ENCODE data around the gene XRN2.
"Not testable (repeated sequence)": the region's sequence is repeated elsewhere in the genome, so short reads cannot be mapped to it uniquely, and the experiment has no call there.

The XRN2 gene

DNA sequence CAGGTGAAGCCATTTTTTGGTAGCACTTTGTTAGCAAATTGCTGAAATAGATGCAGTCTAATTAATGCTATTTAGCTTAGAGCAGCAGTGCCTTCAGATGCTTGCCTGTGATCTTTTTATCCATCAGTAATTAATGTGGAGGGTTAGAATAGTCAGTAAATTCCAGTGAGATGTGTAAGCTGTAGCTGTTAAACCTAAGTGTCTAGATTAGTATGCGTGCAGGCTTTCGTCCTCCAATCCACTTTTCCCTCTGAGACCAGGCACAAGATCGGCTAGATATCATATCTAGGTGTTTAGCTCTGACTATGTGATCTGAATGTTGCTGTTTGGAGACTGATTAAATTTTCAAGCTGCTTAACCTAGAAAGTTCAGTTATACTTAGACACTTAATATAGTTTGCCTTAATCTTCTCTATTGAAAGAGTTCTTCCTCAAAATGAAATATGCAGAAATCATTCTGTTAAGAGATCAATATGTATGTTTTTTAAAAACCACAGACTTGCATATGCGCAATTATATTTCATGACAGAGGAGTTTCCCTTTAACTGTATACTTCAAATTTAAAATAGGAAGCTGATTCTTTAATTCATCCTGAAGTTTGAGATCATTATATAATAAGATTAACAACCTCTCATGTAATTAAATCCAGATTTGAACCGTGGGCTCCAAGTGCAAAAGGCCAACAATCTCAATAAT, 41.2 kb downstream of the XRN2 start:
- DNase-seq (ENCODE audit: low read depth): no peak

GRCh38 chr20:21344961-21345360, 41.8 kb downstream of the XRN2 start:
- DNase-seq (ENCODE audit: low read depth): no peak

GRCh38 chr20:21352703-21353102, 49.6 kb downstream of the XRN2 start:
- DNase-seq (ENCODE audit: low read depth): no peak

GRCh38 chr20:21353236-21353635, 50.1 kb downstream of the XRN2 start:
- no peak for DNase-seq (ENCODE audit: low read depth)

DNA sequence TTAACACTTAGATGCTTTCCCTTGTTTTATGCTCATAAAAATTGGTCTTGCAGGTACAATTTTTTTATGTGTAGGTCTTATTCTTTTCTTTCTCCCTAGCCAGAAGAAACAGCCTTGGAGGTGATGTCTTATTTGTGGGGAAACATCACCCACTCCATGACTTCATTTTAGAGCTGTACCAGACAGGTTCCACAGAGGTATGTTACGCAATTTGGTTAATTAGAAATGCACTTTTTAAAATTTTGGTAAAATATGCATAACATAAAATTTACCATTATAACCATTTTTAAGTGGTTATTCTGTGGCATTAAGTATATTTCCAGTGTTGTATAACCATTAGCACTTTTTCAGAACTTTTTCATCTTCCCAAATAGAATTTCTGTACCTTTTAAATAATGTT, 52.9 kb downstream of the XRN2 start:
- DNase-seq (ENCODE audit: low read depth): no peak

- no peak for DNase-seq (ENCODE audit: low read depth)
Observed at GRCh38 chr20:21356386-21356785, 53.3 kb downstream of the XRN2 start.

DNA sequence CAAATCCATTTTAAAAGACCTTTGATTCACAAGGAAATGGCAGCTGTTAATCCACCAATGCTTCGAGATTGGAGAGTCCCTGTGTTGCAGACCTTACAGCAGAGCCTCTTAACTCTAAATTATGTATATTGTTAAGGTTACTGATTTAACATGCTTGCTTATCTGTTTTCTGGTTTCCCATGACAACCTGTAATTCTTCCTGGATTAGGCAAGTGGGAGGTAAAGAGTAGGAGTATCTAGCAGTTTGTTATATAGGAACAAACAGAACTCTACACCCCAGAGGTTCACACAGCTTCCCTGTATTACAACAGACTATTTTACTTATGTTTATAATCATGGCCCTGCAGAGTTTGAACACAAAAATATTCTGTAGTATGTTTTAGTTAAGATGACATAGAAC, 54.7 kb downstream of the XRN2 start:
- no peak for DNase-seq (ENCODE audit: low read depth)

DNA sequence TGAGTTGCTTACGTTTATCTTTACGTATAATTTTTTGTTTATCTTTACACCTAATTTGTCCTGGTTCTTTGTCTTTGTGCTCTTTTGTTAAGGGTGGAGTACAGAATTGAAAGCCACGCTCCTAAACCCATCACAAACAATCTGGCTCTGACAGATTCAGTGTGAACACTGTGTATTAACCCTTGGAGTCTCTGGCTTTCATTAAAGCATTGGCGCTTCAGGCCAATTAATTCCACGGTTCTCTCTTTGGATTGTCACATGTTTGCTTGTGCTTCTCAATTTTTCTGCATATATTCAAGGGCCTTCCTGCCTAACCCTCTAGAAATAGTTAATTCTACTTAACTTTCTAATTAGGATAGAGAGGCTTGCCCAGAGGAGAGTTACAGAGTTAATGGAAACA, 55.6 kb downstream of the XRN2 start:
- no peak for DNase-seq (ENCODE audit: low read depth)

DNA sequence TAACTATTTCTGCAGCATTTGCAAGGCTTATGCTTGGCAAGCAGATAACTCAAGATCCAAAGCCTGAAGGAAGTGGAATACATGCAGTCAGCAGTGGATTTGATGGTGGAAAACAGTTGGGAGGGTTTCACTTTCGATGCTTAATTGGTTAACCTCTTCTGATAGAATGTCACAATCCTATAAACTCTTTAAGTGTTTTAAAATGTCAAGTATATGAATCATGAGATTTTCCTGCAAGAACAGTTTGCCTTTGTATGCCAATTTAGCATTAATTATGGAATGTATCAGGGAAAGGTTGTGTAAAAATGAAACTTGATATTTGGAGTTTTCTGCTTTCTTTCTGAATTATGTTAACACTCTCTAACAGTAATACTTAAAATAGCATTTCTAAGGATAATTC, 57.6 kb downstream of the XRN2 start:
- DNase-seq (ENCODE audit: low read depth): no peak

DNA sequence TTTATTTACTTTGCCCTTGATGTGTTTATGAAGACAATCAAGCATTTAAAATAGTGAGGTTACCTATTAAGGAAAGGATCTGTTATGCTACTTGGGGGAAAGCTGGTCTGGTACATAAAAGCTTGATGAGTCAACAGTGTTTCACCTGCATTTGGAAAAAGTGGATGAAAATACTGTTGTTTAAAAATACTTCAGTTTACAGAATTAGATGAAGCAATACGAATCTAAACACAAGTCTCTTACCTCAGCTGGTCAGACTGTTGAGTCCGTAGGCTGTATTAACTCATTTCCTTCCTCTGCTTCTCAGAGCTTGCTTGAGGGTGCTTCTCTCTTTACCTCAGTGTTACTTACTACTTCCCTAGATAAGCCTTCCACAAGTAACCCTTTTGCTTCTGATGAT, 58.1 kb downstream of the XRN2 start:
- DNase-seq (ENCODE audit: low read depth): no peak

- no peak for DNase-seq (ENCODE audit: low read depth)
Observed at GRCh38 chr20:21364413-21364812, 61.3 kb downstream of the XRN2 start.

GRCh38 chr20:21365771-21366170, 62.6 kb downstream of the XRN2 start:
- DNase-seq (ENCODE audit: low read depth): no peak

DNA sequence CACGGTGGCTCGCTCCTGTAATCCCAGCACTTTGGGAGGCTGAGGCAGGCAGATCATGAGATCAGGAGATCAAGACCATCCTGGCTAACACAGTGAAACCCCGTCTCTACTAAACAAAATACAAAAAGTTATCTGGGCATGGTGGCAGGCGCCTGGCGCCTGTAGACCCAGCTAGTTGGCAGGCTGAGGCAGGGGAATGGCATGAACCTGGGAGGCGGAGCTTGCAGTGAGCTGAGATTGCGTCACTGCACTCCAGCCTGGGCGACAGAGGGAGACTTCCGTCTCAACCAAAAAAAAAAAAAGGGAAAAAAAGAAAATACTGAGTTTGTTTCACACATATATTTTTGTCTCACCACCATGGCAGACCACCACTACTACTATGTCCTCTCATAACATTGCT, 63.1 kb downstream of the XRN2 start:
- not testable (repeated sequence) for DNase-seq (ENCODE audit: low read depth)

DNA sequence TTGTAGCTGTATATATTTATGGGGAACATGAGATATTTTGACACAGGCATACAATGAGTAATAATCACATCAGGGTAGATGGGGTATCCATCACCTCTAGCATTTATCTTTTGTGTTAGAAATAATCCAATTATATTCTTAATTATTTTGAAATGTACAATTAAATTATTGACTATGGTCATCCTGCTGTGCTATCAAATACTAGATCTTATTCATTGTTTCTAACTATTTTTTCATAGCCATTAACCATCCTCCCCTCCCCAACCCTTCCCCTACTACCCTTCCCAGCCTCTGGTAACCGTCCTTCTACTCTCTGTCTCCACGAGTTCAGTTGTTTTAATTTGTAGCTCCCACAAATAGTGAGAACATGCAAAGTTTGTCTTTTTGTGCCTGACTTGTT, 65.7 kb downstream of the XRN2 start:
- no peak for DNase-seq (ENCODE audit: low read depth)

DNA sequence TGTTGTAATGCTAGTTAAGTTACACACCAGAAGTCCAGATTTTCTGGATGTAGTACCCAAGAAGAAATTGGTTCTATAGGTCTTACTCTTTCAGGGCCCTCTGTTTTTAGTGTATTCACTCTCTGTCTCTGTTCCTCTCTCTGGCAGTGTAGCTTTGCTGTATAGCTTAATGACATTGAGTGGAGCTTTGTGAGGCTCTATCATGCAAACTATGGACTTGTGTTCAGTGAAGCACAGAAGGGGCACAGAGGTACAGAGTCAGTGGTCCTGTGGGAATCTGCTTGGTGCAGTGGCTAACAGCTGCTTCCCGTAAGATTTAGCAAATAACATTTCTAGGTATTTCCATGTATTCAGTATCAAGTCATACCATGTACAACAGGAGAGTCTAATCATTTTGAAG, 68.1 kb downstream of the XRN2 start:
- no peak for DNase-seq (ENCODE audit: low read depth)

GRCh38 chr20:21372016-21372415, 68.9 kb downstream of the XRN2 start:
- no peak for DNase-seq (ENCODE audit: low read depth)

GRCh38 chr20:21373436-21373835, 70.3 kb downstream of the XRN2 start:
- no peak for DNase-seq (ENCODE audit: low read depth)

GRCh38 chr20:21376626-21377025, 73.5 kb downstream of the XRN2 start:
- no peak for DNase-seq (ENCODE audit: low read depth)

- no peak for DNase-seq (ENCODE audit: low read depth)
Observed at GRCh38 chr20:21377701-21378100, 74.6 kb downstream of the XRN2 start.

DNA sequence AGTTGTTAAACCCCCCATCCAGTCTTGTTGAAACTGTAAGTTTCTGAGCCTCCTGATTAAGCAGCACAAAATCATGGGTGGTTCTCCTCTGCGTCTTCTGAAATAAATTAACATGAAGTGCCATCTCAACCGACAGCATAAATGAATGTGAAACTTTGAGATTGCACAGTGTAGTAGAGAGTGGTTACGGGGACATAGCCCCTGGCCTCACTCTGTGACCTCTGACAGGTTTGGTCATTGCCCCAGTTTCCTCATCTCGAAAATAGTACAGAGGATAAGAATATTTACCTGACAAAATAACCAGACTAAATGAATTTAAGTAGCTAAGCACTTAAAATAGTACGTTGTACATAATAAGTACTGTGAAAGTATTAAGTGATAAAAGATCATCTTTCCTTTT, 75.1 kb downstream of the XRN2 start:
- no peak for DNase-seq (ENCODE audit: low read depth)

GRCh38 chr20:21380711-21381110, 77.6 kb downstream of the XRN2 start:
- no peak for DNase-seq (ENCODE audit: low read depth)

DNA sequence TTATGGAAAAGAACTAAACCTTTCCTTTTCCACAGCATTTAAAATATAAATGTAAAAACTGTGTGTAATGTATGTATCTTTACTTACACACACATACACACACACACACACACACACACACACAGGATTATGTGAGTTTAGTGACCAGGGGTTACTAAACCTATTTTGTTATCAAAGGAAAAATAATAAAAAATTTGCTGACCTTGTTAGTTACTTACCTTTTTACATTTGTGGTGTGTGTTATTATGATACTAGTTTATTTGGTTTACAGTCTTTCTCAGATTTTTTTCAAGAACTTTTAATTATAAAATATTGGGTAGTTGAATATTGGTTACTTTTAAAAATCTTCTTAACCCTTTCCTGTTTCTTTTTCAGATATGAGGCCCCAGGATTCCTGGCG, 78.5 kb downstream of the XRN2 start:
- DNase-seq (ENCODE audit: low read depth): no peak

DNA sequence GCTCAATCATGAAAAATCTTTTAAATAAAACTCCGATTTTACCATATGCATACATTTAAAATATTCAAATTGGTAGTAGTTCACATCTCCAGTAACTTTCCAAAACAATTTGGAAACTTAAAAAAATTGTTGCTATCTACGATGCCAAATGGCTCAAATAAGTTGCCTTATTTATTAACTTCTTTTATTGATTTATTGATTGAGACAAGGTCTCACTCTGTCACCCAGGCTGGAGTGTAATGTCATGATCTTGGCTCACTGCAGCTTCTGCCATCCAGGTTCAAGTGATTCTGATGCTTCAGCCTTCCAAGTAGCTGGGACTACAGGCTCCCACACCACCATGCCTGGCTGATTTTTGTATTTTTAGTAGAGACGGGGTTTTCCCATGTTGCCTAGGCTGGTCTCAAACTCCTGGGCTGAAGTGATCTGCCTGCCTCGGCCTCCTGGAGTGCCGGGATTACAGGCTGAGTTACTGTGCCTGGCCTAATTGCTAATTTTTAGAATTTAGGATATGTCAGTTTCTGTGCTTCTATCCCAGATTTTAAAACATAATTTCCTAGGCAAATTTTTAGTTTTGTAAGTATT, 81.3 kb downstream of the XRN2 start:
- no peak for DNase-seq (ENCODE audit: low read depth)

DNA sequence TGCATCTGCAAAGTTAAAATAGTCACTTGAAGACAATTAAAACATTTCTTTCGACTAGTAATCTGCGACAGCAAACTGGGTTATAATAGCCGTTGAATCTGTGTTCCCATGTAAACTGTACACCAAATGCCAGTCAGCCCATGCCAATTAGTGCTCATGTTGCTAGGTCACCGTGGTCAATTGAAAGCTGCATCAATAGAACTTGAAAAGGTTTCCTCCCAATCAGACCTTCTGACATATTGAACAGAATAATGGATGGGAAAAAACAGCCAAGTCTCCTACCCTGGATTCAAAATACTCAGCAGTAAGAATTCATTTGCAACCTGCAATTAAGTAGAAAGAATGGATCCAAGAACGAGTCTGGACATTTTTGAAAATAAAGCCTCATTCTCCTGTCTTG, 83.0 kb downstream of the XRN2 start:
- DNase-seq (ENCODE audit: low read depth): no peak

Measured in fibroblast of the conjunctiva (primary cell).